GM18519 (cell line): ENCODE results near the gene CDC45.

ENCODE experiments used
- ATAC-seq: cut with Tn5 transposase; IDR thresholded peaks from one replicate; pipeline ENCODE4 v1.9.1; 2021; ENCODE audit warnings: mild to moderate bottlenecking, moderate library complexity; ENCODE audit not compliant: unreplicated experiment, low FRiP score

The CDC45 gene

GRCh38 chr22:19549428-19549827 is 69.7 kb downstream of the CDC45 start:
- no peak for ATAC-seq

DNA sequence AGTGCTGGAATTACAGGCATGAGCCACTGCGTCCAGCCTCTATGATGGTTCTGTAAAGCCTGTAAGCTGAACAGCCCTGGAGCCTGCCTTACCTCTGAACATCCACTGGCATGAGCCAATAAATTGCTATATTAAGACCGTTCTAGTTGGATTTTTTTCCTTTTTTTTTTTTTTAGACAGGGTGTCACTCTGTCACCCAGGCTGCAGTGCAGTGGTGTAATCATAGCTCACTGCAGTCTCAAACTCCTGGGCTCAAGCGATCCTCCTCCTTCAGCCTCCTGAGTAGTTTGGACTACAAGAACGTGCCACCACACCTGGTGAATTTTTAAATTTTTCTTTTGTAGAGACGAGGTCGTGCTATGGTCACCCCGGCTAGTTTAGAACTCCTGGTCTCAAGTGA is 70.7 kb downstream of the CDC45 start:
- ATAC-seq: no peak

GRCh38 chr22:19553201-19553600 is 73.5 kb downstream of the CDC45 start:
- no peak for ATAC-seq

DNA sequence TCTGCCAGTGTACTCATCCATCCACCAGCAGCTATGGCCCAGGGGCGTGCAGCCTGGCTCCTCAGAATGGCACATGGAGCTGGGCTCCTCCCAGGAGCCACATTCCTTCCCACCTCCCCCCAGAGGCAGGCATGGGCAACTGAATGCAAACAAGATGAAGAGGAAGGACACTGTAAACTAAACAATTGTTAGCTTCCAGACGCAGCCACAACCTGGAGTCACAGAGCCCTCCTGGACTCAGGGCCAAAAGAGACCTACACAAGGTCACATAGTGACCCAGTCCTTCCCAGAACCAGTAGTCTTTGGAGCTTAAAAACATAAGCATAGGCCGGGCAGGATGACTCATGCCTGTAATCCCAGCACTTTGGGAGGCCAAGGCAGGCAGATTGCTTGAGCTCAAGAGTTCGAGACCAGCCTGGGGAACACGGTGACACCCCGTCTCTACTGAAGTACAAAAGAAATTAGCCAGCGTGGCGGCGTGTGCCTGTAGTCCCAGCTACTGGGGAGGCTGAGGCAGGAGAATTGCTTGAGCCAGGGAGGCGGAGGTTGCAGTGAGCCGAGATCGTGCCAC is 75.2 kb downstream of the CDC45 start:
- no peak for ATAC-seq

GRCh38 chr22:19555651-19556050 is 75.9 kb downstream of the CDC45 start:
- ATAC-seq: no peak

- no peak for ATAC-seq
These were observed 77.3 kb downstream of the CDC45 start for GRCh38 chr22:19556963-19557545.

GRCh38 chr22:19559324-19559811 is 79.6 kb downstream of the CDC45 start:
- no peak for ATAC-seq

GRCh38 chr22:19559956-19560355 is 80.2 kb downstream of the CDC45 start:
- ATAC-seq: no peak

DNA sequence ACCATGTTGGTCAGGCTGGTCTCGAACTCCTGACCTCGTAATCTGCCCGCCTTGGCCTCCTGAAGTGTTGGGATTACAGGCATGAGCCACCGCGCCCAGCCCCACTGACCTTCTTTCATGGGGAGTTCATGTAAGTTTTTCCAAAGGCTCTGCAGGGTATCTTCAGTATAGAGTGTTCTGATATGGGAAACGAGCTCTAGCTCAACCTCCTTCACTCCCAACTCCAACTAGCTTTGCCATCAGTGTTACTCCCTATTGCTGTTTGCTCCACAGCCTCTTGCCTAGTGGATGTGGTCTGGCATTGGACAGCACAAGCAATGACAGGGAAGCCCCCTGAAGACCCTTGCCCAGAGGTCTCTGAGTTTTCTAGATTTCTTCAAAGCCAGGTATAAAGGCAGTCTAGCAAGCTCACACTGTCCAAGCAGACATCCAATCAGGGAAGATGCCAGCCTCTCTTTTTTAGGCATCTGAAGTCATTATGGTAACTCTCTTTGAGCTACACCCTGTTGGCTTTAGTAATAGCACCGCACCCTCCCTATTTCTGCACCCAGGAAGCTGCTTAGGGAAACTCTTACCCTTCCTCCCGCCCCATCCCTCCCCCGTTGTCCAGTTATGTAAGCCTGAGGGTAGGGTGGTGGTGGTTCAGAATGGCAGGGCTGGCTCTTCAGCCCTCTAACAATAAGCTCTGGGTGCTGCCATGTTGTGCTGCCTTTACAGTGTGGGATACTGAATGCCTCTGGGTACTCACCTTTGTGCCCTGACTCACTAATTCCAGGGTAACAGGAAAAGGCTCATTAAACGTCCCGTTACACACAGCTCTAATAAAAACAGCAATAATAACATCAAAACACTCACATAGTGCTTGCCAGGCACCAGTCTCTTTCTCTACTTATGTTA is 85.9 kb downstream of the CDC45 start:
- ATAC-seq: no peak

DNA sequence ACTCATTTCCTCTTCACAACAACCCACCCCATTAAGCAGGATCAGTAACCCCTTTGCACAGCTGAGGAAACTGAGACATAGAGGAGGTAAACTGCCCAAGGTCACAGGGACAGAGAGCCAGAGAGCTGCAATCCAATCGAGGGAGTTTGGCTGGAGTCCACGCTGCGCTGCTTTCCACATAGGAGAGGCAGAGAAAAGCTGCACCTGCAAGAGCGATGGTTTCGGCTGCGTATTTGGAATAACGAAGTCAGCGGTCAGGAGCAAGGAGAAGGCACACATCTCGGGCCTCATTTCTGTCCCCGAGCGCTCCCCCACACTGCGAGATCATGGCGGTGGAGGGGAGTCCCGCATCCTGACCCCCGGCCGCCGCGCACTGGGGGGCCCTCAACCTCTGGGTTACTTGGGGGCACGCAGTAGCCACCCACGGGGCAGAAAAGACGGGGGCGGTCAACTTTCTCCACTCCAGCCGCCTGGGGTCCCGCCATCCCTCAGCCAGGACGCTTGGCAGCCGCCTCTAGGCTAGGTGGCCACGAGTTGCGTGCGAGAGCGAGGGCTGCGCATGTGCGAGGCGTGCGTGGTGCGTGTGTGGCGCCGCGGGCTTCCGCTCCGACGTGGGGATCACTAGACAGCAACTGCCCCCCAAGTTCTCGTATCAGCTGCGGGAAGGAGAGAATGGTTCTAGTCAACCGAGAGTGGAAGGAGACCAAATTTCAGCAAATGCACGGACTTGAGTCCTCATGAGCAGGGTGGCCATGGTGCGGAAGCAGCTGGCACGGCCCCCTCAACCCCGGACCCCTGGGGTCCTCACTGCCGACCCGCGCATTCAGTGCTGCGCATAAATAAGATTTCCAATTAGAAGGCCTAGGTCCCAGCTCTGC is 86.8 kb downstream of the CDC45 start:
- no peak for ATAC-seq

DNA sequence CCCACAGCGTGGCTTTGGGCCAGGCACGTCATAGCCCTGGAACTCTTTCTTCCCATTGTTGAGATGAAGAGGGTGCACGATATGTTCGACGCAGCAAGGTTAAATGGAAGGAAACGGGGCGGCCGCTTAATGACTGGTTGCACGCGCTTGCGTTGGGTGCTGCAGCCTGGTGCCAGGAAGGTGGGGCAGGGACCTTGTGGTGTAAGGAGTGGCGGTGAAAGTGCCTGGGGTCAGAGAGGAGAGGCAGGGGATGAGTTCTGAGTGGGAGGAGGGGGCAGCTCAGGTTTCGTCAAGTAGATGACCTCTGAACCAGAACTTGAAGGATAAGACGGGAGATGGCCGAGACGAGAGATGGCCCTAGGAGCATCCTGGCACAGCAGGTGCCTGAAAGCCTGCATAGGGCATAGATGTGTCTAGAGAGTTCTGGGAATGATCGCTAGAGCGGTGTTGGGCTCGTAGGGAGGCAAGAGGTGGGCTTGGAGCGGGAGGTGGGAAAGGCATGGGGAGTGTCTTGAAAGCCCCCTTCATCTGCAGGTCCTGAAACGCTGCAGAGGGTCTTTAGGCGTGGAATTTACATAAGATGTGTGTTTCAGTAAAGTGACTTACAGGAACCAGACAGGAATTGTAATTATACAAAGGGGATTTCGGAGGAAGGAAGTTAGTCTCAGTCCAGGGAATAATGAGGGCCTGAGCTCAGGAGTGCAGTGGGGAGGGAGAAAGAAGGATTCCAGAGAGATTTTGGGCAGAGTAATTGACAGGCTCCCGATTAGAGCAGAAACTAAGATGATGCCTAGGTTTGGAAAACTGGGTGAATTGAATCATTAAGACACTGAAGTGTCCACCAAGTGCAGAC is 87.7 kb downstream of the CDC45 start:
- ATAC-seq: no peak

DNA sequence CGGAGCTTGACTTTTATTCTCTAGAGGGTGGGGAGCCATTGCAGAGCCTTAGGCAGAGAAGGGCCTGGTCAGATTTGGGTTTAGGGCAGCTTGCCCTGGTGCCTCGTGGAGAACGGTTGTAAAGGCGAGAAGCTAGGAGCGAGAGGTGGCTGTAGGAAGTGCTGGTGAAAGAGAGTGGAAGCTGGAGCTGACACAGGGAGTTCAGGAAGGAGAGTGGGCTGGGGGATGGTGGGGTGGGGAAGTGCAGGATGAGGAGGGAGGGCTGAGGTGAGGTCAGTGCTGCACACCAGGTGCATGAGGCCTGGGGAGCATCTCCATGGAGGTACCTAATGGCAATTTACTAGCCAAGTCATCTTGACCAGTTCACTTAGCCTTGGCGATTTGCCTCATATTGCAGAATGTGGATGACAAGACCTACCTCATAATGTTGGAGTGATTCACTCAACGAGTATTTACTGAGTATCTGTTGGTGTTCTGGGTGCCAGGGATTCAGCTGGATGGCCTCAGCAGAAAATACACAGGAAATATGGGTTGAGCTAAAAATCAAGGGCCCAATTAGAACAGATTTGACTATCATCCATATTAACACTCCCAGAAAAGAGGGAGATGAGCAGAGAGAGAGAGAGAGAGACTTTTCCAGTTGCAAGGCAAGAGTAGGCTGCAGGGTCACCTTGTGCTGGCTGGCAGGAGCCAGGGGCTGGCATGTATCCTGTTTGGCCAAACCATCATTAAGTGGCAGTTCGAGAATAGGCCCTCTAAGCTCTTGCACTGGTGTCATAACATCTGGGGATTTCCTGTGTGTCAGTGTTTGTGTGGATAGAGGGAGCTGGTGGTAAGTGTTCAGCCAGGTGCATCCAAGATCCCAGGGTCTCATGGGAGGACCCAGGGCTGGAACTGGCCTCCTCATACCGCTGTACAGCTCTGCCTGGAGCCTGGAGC is 88.9 kb downstream of the CDC45 start:
- ATAC-seq: no peak

DNA sequence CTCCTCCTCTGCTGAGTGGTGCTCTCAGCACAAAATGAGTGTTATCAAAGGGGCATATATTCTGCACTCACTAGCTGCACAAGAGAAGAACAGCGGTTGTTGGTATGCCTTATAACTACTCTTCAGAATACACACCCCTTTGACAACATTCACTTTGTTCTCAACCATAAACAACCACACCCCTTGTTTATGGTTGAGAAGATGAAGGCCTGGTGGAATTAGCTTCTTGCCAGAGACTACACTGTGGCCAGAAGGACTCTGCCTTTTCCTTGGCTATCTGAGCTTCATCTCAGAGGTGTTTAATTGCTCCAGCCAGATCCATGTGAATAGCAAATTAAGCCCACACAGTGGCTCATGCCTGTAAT is 89.5 kb downstream of the CDC45 start:
- no peak for ATAC-seq

DNA sequence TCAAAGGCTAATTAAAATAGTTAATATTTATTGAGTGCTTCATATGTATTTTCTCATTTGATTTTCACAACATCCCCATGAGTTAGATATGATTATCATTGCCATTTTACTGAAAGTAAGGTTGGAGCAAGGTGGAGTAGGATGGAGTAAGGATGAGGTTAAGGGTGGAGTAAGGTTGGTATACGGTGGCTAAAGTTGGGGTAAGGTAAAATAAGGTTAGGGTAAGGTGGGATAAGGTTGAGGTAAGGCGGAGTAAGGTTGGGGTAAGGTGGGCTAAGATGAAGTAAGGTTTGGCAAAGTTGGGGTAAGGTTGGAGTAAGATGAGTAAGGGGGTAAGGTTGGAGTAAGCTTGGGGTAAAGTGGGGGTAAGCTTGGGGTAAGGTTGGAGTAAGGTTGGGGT is 90.3 kb downstream of the CDC45 start:
- ATAC-seq: no peak
